Activated T-helper 2 cell treated with anti-CD3 and anti-CD28 coated beads, Interferon-gamma antibody, Interleukin-2, Interleukin-4, amounts not matched to agents 10 μg/mL and 5 μg/mL and 100 μg/mL, durations not matched to agents 14 hours and 24 hours and 36 hours (primary cell): ENCODE results near the gene SHB. TPM values are rescaled to one million over a fixed set of nuclear protein-coding genes. Genes with fewer than 3 reads are reported as not detected.

Experiments
- DNase-seq: peaks from one replicate; pipeline ENCODE4 v3.0.0; 2021; ENCODE audit warnings: low spot score
- H3K27ac Mint-ChIP-seq: one replicate; pipeline ENCODE4 v1.8.0; 2021; ENCODE audit warnings: mixed read lengths
- H3K27me3 Mint-ChIP-seq: one replicate; pipeline ENCODE4 v1.8.0; 2021; ENCODE audit warnings: low read depth, mixed read lengths
- H3K36me3 Mint-ChIP-seq: one replicate; pipeline ENCODE4 v1.8.0; 2021; ENCODE audit warnings: low read depth, mixed read lengths
- H3K4me1 Mint-ChIP-seq: one replicate; pipeline ENCODE4 v1.8.0; 2021; ENCODE audit warnings: low read depth, mixed read lengths
- H3K4me3 Mint-ChIP-seq: one replicate; pipeline ENCODE4 v1.8.0; 2021; ENCODE audit warnings: low read depth, mild to moderate bottlenecking, moderate library complexity, mixed read lengths
- H3K9me3 Mint-ChIP-seq: one replicate; pipeline ENCODE4 v1.8.0; 2021; ENCODE audit warnings: mixed read lengths
- intact Hi-C: fragments of 100-400 bp; cut with micrococcal nuclease; formaldehyde crosslinking; loops from one replicate; pipeline ENCODE4 v1.15.1; 2023
- total RNA-seq: library from RNA; stranded (reverse); gene quantifications from 2 replicates; pipeline ENCODE4 v1.2.3, GENCODE V29; 2022

SHB gene
- total RNA-seq, 1 donor from 2014 or later: 1.9 TPM

- H3K9me3 Mint-ChIP-seq: no peaks in the 10 kb centered on the region
- H3K27ac Mint-ChIP-seq: no peak overlapping the region
- H3K4me3 Mint-ChIP-seq: no peak overlapping the region
- peaks cover 4% of the 10 kb centered on the region for H3K4me1 Mint-ChIP-seq
- intact Hi-C loops: no loop called here
- H3K27me3 Mint-ChIP-seq: no peaks in the 10 kb centered on the region
- DNase-seq: no peak
- no peaks in the 10 kb centered on the region for H3K36me3 Mint-ChIP-seq
Observed at GRCh38 chr9:37927132-37927531, 141.9 kb downstream of the SHB start.

DNA sequence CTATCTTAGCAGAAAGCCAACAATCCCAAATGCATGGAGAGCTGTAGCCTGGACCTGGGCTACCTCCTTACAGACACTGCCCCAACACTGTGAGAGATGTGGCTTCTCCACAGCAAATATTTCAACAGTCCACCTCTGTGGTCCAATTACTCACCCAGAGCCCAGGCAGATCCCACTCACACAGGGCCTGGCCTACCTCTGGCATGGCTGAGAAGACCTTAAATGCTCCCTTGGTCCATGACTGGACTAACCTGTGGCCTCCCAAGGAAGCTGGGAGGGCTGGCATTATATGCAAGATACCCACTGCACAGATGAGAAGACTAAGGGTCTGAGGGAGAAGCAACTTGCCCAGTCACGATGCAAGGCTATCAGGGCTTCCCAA lies 142.3 kb downstream of the SHB start:
- Mint-ChIP-seq H3K9me3 (no peaks in the 10 kb centered on the region), H3K27ac (no peak overlapping the region), H3K4me1 (peaks cover 4% of the 10 kb centered on the region), H3K36me3 (no peaks in the 10 kb centered on the region), H3K4me3 (no peak overlapping the region), H3K27me3 (no peaks in the 10 kb centered on the region)
- intact Hi-C loops: no loop called here
- DNase-seq: no peak

- peaks cover 4% of the 10 kb centered on the region for H3K4me1 Mint-ChIP-seq
- no peak overlapping the region for H3K27ac Mint-ChIP-seq
- intact Hi-C loops: no loop called here
- DNase-seq: no peak
- H3K4me3 Mint-ChIP-seq: no peak overlapping the region
- no peaks in the 10 kb centered on the region for H3K36me3 Mint-ChIP-seq
- no peaks in the 10 kb centered on the region for H3K27me3 Mint-ChIP-seq
- H3K9me3 Mint-ChIP-seq: no peaks in the 10 kb centered on the region
Observed at GRCh38 chr9:37925786-37926736, 143.0 kb downstream of the SHB start.

DNA sequence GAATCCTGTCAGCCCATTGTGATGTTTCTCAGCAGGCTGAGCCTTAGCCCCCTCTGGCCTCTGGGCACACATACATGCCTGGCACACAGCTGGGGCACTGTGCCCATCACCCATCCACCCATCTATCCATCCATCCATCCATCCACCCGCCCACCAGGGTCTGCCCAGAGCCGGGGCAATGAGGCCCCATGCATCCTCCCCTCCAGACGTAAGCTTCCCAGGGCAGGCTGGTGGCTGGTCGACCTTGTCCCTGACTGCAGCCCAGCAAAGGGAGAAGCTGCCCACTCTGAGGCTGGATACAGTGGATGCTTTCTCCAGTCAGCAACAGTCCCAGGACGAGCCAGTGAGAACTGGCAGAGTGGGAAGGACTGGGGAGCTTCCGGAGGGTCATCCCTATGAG lies 144.0 kb downstream of the SHB start:
- Mint-ChIP-seq H3K4me3 (no peak overlapping the region), H3K27me3 (no peaks in the 10 kb centered on the region), H3K36me3 (no peaks in the 10 kb centered on the region), H3K27ac (no peak overlapping the region), H3K4me1 (peaks cover 4% of the 10 kb centered on the region), H3K9me3 (no peaks in the 10 kb centered on the region)
- DNase-seq: no peak
- intact Hi-C loops: no loop called here

DNA sequence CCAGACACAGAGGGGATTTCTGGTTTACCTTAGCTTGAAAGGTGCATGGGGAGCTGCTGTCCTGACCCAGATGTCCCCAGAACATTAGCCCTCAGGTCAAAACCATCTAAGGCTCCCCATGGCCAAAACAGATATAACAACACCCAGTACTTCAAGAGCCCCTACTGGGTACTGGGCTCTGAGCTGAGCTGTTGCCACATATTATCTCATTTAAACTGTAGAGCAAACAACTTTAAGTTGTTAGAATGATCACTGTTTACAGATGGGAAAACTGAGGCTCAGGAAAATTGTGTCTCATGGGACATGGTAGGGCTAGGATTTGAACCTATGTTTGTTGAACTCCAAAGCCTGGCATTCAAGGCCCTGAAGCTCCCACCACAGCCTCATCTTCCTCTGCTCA lies 144.5 kb downstream of the SHB start:
- Mint-ChIP-seq H3K9me3 (no peaks in the 10 kb centered on the region), H3K36me3 (no peaks in the 10 kb centered on the region), H3K27me3 (no peaks in the 10 kb centered on the region), H3K27ac (no peak overlapping the region), H3K4me3 (no peak overlapping the region), H3K4me1 (peaks cover 4% of the 10 kb centered on the region)
- intact Hi-C loops: no loop called here
- DNase-seq: no peak

GRCh38 chr9:37923796-37924427 lies 145.1 kb downstream of the SHB start:
- no peak overlapping the region for H3K4me3 Mint-ChIP-seq
- no peak for DNase-seq
- intact Hi-C loops: no loop called here
- H3K4me1 Mint-ChIP-seq: peaks cover 4% of the 10 kb centered on the region
- H3K9me3 Mint-ChIP-seq: no peaks in the 10 kb centered on the region
- H3K36me3 Mint-ChIP-seq: no peaks in the 10 kb centered on the region
- H3K27ac Mint-ChIP-seq: no peak overlapping the region
- H3K27me3 Mint-ChIP-seq: no peaks in the 10 kb centered on the region

- H3K4me1 Mint-ChIP-seq: peaks cover 4% of the 10 kb centered on the region
- no peaks in the 10 kb centered on the region for H3K9me3 Mint-ChIP-seq
- no peaks in the 10 kb centered on the region for H3K27me3 Mint-ChIP-seq
- H3K4me3 Mint-ChIP-seq: no peak overlapping the region
- no peak overlapping the region for H3K27ac Mint-ChIP-seq
- intact Hi-C loops: no loop called here
- H3K36me3 Mint-ChIP-seq: no peaks in the 10 kb centered on the region
- no peak for DNase-seq
Observed at GRCh38 chr9:37923118-37923795, 145.8 kb downstream of the SHB start.

- Mint-ChIP-seq H3K36me3 (no peaks in the 10 kb centered on the region), H3K9me3 (no peaks in the 10 kb centered on the region), H3K4me3 (no peak overlapping the region), H3K27ac (no peak overlapping the region), H3K27me3 (no peaks in the 10 kb centered on the region), H3K4me1 (peaks cover 4% of the 10 kb centered on the region)
- DNase-seq: no peak
- intact Hi-C loops: no loop called here
Observed at GRCh38 chr9:37922363-37923117, 146.5 kb downstream of the SHB start.

DNA sequence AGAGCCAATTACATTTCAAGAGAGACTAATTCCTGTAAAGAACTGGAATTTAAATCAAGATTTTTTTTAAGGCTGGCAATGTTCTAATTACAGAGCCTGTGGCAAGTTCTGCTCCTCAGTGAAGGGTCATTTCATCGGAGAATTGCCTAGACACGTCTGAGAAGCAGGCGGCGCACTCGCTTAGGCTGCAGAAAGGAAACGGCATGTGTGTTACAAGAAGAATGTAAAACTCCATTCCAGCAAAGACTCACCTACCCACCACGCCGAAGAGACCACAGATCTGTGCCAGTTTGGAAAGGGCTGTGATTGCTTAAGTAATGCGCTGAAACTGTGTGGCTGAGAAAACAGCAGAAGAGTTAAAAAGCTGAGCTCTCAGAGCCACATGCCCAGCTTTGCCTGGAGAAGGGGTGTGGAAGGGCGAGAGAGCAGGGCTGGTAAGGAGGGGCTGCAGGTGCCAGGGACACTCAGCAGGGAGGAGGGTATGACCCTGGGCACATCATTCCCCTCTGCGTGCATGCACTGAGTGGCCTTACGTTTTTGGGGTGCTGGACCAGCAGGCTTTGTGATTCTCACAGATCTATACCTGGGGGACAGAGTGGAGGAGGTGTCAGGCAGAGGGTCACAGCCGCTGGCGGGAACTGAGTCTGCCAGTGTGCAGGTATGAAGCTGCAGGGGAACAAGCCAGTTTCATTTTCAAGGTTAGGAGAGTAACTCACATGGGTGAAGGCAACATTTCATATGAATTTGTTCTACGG lies 147.3 kb downstream of the SHB start:
- H3K9me3 Mint-ChIP-seq: no peaks in the 10 kb centered on the region
- H3K4me3 Mint-ChIP-seq: no peak overlapping the region
- H3K4me1 Mint-ChIP-seq: peaks cover 4% of the 10 kb centered on the region
- intact Hi-C loops: no loop called here
- DNase-seq: no peak
- H3K27me3 Mint-ChIP-seq: no peaks in the 10 kb centered on the region
- no peak overlapping the region for H3K27ac Mint-ChIP-seq
- H3K36me3 Mint-ChIP-seq: no peaks in the 10 kb centered on the region

DNA sequence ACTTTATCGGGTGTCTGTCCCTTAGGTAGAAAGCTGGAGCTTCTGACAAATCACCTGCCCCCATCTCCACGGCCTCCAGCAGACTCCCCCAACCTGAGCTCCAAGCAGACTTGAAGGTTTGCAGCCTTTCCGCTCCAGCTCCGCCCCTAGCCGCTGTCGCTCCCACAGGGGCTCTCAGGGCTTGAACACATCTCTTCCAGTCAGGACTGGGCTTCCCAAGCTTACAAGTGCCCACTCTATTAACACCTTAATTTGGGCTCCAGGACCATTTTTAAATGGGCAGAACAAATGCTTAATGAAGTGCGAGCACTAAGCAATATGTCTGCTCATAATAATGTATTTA lies 147.9 kb downstream of the SHB start:
- Mint-ChIP-seq H3K4me1 (peaks cover under 1% of the 10 kb centered on the region), H3K9me3 (no peaks in the 10 kb centered on the region), H3K36me3 (no peaks in the 10 kb centered on the region), H3K4me3 (no peak overlapping the region), H3K27ac (no peak overlapping the region), H3K27me3 (no peaks in the 10 kb centered on the region)
- no peak for DNase-seq
- intact Hi-C loops: no loop called here

DNA sequence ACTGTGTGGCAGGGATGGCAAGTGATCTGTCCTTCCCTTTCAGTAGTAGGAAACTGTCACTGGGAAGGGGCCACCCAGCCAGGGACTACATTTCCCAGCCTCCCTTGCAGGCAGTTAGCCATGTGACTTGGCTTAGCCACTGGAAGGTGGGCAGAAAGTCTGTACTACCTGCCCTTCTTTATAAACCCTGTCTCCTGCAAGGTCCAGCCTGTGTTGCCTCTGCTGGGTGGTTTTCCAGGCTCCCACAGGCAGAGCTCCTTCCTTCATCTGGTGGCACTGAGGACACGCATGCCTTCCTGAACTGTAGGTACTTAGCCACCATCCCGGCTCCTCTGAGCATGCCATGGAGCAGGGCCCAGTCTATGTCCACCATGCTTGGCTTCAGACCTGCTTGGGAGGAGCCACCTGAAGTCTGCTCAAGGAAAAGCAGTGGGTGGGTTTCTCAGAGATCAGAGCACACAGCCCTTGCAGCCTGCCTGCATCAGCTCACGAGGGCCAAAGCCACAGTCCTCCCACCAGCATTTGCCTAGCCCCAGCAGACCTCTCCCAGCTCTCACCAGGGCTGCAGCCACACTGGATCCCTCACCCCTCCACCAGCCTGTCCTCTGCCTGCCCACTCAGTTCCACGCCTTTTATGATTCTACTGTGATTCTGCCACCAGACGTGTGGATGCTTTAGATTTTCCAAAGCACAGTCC lies 148.4 kb downstream of the SHB start:
- no peaks in the 10 kb centered on the region for H3K9me3 Mint-ChIP-seq
- intact Hi-C loops: no loop called here
- no peaks in the 10 kb centered on the region for H3K36me3 Mint-ChIP-seq
- H3K4me1 Mint-ChIP-seq: no peaks in the 10 kb centered on the region
- H3K4me3 Mint-ChIP-seq: no peak overlapping the region
- no peaks in the 10 kb centered on the region for H3K27me3 Mint-ChIP-seq
- no peak for DNase-seq
- H3K27ac Mint-ChIP-seq: no peak overlapping the region

- H3K9me3 Mint-ChIP-seq: no peaks in the 10 kb centered on the region
- intact Hi-C loops: no loop called here
- no peaks in the 10 kb centered on the region for H3K27me3 Mint-ChIP-seq
- H3K4me1 Mint-ChIP-seq: no peaks in the 10 kb centered on the region
- no peak for DNase-seq
- no peak overlapping the region for H3K27ac Mint-ChIP-seq
- H3K4me3 Mint-ChIP-seq: no peak overlapping the region
- no peaks in the 10 kb centered on the region for H3K36me3 Mint-ChIP-seq
Observed at GRCh38 chr9:37919956-37920335, 149.1 kb downstream of the SHB start.
